H1 (cell line): ENCODE data around the gene FLNC. TPM values are rescaled to one million over a fixed set of nuclear protein-coding genes. Genes with fewer than 3 reads are reported as not detected.
A peak's percentile ranks its signal among the peaks of the same experiment; 100 is the strongest.

ENCODE experiments used
- BACH1 ChIP-seq: IDR thresholded peaks from 2 replicates; pipeline ENCODE4 v1.6.1; 2012; ENCODE audit warnings: low read length, improper control_type of control experiment
- CHD1 ChIP-seq: IDR thresholded peaks from 2 replicates; pipeline ENCODE4 v1.6.1; 2012; ENCODE audit warnings: low read depth, low read length, improper control_type of control experiment
- FOSL1 ChIP-seq: IDR thresholded peaks from 2 replicates; pipeline ENCODE4 v1.6.1; 2011; ENCODE audit warnings: mild to moderate bottlenecking, low read depth, low read length, moderate library complexity; ENCODE audit not compliant: insufficient read depth
- GABPA ChIP-seq: IDR thresholded peaks from 2 replicates; pipeline ENCODE4 v1.6.1; 2011; ENCODE audit warnings: mild to moderate bottlenecking, low read length, moderate library complexity, borderline replicate concordance; ENCODE audit not compliant: insufficient read depth
- GTF2F1 ChIP-seq: IDR thresholded peaks from 2 replicates; pipeline ENCODE4 v1.6.1; 2012; ENCODE audit warnings: low read depth, low read length, improper control_type of control experiment, borderline replicate concordance
- HDAC2 ChIP-seq, 2 experiments: fragments of 300-600 bp in 1 of 2; sonication (generic) in 1 of 2; IDR thresholded peaks; 2 replicates each; pipeline ENCODE4 v1.6.1; 2011 to 2012; ENCODE audit warnings: low read depth in 2 of 2, low read length in 2 of 2, mild to moderate bottlenecking in 2 of 2, moderate library complexity in 2 of 2, borderline replicate concordance in 1 of 2, inconsistent platforms in 1 of 2
- KDM4A ChIP-seq: IDR thresholded peaks from one replicate; pipeline ENCODE4 v1.7.1; 2012; ENCODE audit warnings: low read depth, mild to moderate bottlenecking, moderate library complexity, low read length, inconsistent platforms; ENCODE audit not compliant: severe bottlenecking
- POLR2AphosphoS5 ChIP-seq: IDR thresholded peaks from 2 replicates; pipeline ENCODE4 v1.6.1; 2011; ENCODE audit warnings: low read depth, low read length
- RAD21 ChIP-seq, 2 experiments: IDR thresholded peaks in 1 of 2; conservative IDR thresholded peaks in 1 of 2; 2 replicates each; pipeline ENCODE4 v1.6.1; 2011; ENCODE audit warnings: low read depth in 2 of 2, low read length in 2 of 2, improper control_type of control experiment in 1 of 2, inconsistent platforms in 1 of 2, mild to moderate bottlenecking in 1 of 2, moderate library complexity in 1 of 2
- RNF2 ChIP-seq: fragments of 200-900, 300-1000 bp; sonication (generic); IDR thresholded peaks from 2 replicates; pipeline ENCODE4 v1.7.1; 2016; ENCODE audit warnings: borderline replicate concordance, low read depth, mild to moderate bottlenecking, antibody characterized with exemption, low read length; ENCODE audit not compliant: poor library complexity, severe bottlenecking; ENCODE audit errors: missing control alignments
- SP1 ChIP-seq: IDR thresholded peaks from 2 replicates; pipeline ENCODE4 v1.6.1; 2011; ENCODE audit warnings: low read depth, low read length
- TCF12 ChIP-seq: IDR thresholded peaks from 2 replicates; pipeline ENCODE4 v1.6.1; 2011; ENCODE audit warnings: low read depth, mild to moderate bottlenecking, low read length
- YY1 ChIP-seq: IDR thresholded peaks from 2 replicates; pipeline ENCODE4 v1.6.1; 2011; ENCODE audit warnings: low read depth, mild to moderate bottlenecking, low read length
- polyA plus RNA-seq, 7 experiments: library from polyadenylated mRNA; depleted of rRNA in 3 of 7; stranded (reverse) in 5 of 7; unstranded in 2 of 7; fragments of >200 nt in 5 of 7; fragments of 200-250 nt in 2 of 7; gene quantifications; 1 replicate in 5 of 7; 2 replicates in 1 of 7; 4 replicates in 1 of 7; pipeline versions ENCODE4 v1.2.1 to v1.2.3, GENCODE V29; 2011 to 2013; ENCODE audit warnings: missing spikeins in 2 of 7, mixed read lengths in 2 of 7
- total RNA-seq: library from RNA; stranded (reverse); fragmentation: NEBNext Ultra II Directional; extraction: Animal tissue kit (Norgen Biotek cat#: 25700); gene quantifications from 2 replicates; pipeline ENCODE4 v1.2.1, GENCODE V29; 2021
- TF ChIP-seq, protein P1 (sequence below), 3 experiments: IDR thresholded peaks; 1 replicate in 2 of 3; 2 replicates in 1 of 3; pipeline versions ENCODE4 v1.5.1 to v1.6.1; 2011; ENCODE audit warnings: low read length in 3 of 3, mild to moderate bottlenecking in 3 of 3, inconsistent platforms in 2 of 3, low read depth in 1 of 3, moderate library complexity in 1 of 3; ENCODE audit not compliant: insufficient read depth in 1 of 3; ENCODE audit errors: control extremely low read depth in 1 of 3
- TF ChIP-seq, protein P2 (sequence below): IDR thresholded peaks from 2 replicates; pipeline ENCODE4 v1.6.1; 2012; ENCODE audit warnings: low read length, inconsistent platforms
- TF ChIP-seq, protein P3 (sequence below): IDR thresholded peaks from 2 replicates; pipeline ENCODE4 v1.6.1; 2011; ENCODE audit warnings: low read length, improper control_type of control experiment

Gene FLNC
- total and polyA plus RNA-seq, 2 of the 8 experiments (the other 6 are each of a cell fraction or from before 2014, with no cell fraction given): 1.9 to 10.7 TPM

DNA sequence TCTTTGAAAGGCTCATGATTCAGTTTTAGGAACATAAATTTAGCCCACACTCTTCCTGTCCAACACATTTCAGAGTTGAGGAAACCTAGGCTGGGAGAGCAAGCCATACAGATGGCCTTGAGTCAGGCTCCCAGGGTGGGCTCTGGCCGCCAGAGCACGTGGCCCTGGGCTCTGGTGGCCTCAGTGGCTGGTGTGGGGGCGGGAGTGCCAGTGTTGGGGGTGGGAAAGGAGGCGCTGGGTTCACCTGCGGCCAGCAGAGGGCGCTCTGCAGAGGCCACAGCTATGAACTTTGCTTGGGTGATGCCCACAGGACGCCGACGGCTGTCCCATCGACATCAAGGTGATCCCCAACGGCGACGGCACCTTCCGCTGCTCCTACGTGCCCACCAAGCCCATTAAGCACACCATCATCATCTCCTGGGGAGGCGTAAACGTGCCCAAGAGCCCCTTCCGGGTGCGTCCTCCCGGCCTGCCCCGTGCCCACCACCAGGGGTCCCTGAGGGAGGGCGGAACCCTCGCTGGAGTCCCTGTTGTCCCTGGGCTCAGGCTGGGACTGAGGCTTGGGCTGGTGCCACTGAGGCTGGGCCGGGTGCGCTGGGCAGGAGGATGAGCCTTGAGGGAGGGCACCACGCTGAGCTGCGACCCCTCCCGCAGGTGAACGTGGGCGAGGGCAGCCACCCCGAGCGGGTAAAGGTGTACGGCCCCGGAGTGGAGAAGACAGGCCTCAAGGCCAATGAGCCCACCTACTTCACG is 11.9 kb downstream of the FLNC start (continued):
- no peak for TF ChIP-seq GTF2F1
- TF ChIP-seq POLR2AphosphoS5: no peak
- no peak for TF ChIP-seq CHD1
- peak; percentile 65; the same call in 1 of the 2 replicates for TF ChIP-seq FOSL1
- 0 out of 2 replicates have a peak, but pooled peaks have one; percentile 4 for TF ChIP-seq TCF12
- 0 out of 2 replicates have a peak, but pooled peaks have one; percentile 5 for TF ChIP-seq SP1
- no peak for TF ChIP-seq RNF2
- TF ChIP-seq RAD21 (IDR thresholded peaks at IDR 0.05 in 1 of 2, conservative IDR thresholded peaks at IDR 0.05 in 1 of 2; ENCODE audit: low read depth in 2 of 2, low read length in 2 of 2): peak; percentile 33 to 53; a peak in 3 of 4 replicates
- no peak for TF ChIP-seq GABPA
- TF ChIP-seq, protein P1, sequence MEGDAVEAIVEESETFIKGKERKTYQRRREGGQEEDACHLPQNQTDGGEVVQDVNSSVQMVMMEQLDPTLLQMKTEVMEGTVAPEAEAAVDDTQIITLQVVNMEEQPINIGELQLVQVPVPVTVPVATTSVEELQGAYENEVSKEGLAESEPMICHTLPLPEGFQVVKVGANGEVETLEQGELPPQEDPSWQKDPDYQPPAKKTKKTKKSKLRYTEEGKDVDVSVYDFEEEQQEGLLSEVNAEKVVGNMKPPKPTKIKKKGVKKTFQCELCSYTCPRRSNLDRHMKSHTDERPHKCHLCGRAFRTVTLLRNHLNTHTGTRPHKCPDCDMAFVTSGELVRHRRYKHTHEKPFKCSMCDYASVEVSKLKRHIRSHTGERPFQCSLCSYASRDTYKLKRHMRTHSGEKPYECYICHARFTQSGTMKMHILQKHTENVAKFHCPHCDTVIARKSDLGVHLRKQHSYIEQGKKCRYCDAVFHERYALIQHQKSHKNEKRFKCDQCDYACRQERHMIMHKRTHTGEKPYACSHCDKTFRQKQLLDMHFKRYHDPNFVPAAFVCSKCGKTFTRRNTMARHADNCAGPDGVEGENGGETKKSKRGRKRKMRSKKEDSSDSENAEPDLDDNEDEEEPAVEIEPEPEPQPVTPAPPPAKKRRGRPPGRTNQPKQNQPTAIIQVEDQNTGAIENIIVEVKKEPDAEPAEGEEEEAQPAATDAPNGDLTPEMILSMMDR (IDR thresholded peaks at IDR 0.05; ENCODE audit: control extremely low read depth in 1 of 3, insufficient read depth in 1 of 3, low read depth in 1 of 3, low read length in 3 of 3): peak in 2 of 3 experiments; percentile 71 to 74; a peak in 3 of 4 replicates
- TF ChIP-seq KDM4A: no peak
- TF ChIP-seq, protein P2, sequence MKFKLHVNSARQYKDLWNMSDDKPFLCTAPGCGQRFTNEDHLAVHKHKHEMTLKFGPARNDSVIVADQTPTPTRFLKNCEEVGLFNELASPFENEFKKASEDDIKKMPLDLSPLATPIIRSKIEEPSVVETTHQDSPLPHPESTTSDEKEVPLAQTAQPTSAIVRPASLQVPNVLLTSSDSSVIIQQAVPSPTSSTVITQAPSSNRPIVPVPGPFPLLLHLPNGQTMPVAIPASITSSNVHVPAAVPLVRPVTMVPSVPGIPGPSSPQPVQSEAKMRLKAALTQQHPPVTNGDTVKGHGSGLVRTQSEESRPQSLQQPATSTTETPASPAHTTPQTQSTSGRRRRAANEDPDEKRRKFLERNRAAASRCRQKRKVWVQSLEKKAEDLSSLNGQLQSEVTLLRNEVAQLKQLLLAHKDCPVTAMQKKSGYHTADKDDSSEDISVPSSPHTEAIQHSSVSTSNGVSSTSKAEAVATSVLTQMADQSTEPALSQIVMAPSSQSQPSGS: no peak
- no peak for TF ChIP-seq HDAC2 (IDR thresholded peaks at IDR 0.05; ENCODE audit: borderline replicate concordance in 1 of 2, low read depth in 2 of 2, low read length in 2 of 2)
- no peak for TF ChIP-seq BACH1
- TF ChIP-seq, protein P3, sequence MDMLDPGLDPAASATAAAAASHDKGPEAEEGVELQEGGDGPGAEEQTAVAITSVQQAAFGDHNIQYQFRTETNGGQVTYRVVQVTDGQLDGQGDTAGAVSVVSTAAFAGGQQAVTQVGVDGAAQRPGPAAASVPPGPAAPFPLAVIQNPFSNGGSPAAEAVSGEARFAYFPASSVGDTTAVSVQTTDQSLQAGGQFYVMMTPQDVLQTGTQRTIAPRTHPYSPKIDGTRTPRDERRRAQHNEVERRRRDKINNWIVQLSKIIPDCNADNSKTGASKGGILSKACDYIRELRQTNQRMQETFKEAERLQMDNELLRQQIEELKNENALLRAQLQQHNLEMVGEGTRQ: peak; percentile 30; the same call in 1 of the 2 replicates
- TF ChIP-seq YY1: 0 out of 2 replicates have a peak, but pooled peaks have one; percentile 12
